ENCODE data around the gene SMIM41.

SMIM41 gene

DNA sequence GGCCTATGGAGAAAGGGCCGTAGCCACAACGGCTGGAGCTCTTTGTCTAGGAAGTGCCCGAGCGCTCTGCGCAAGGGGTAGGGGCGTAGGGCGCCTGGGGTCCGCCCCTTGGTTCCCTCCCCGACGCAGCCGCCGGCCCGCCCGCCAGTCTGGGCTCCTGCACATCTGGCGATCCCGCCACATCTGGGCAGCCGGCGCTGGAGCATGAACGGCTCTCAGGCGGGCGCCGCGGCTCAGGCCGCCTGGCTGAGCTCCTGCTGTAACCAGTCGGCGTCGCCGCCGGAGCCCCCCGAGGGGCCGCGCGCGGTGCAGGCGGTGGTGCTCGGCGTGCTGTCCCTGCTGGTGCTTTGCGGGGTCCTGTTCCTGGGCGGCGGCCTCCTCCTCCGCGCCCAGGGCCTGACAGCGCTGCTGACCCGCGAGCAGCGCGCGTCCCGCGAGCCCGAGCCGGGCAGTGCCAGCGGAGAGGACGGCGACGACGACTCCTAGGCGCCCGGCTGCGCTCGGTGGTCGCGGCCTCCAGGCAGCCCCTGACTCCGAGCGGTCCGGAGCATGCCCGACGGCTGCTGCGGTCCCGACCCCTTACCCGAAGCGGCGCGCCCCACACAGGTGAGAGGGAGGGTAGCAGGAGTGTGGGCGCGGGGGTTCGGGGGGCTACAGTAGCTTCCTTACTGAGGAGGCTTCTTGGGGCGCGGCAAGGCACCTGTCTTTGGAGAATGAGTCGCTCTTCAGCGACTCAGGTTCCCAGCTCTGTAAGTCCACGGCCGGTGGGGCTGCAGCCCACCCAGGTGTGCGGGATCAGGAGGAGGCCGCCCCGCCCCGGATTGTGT lies at the start of gene SMIM41:
SMIM41 (plus strand) TSS at position 129 of the 827 bp plus-strand sequence; CDS start at position 205, 76 bp downstream.
- FAIRE-seq, result no peak

GRCh38 chr12:52032446-52032803 lies 47.1 kb upstream of the SMIM41 start:
- FAIRE-seq, result no peak

DNA sequence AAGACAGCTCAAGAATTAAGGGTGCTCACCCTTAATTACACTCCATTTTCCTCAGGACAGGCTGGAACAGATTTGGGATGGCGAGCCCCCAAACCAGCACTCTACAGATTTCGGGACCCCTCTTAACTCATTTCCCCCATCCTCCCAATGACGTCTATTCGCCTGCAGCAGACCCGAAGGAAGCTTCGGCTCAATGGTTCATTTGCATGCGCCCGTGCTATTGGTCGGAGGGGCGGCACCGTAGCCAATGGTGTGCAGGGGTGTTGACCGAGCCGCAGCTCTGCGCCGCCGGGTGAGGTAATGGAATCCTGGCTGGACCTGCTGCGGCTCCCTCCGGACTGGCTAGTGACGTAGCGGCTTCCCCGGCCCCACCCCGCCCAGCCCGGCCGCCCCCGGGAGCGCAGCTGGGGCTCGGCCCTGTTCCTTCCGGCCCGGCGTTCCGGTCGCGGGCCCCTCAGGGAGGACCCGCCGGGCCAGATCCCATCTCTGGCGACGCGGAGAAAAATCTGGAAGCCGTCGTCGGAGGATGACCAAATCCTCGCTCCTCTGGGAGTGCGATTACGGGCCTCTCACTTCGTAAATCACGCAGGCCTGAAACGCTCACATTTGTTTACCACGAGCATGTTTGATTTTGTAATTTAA lies 46.6 kb upstream of the SMIM41 start:
- peak; percentile 41 for FAIRE-seq

GRCh38 chr12:52033446-52034140 lies 45.9 kb upstream of the SMIM41 start:
- no peak for FAIRE-seq

- no peak for FAIRE-seq
Measured at GRCh38 chr12:52035190-52035589, 44.3 kb upstream of the SMIM41 start.

DNA sequence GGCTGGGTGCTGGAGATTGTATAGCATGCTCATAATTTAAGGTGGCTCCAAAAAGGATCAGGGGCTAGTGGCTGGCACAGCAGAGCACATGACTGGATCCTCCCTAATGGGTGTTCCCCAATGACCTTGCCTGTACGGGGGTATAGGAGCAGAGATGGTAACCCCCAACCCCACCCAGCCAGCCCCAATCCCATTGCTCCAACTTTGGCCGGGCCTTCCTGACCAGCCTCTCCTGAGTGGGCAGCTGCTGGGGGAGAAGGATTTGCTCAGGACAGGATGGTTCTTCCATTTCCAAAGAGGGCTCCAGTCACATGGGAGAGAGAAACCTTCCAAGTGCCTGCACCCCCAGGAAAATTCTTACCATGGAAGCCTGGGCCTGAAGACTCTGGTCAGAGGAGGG lies 43.6 kb upstream of the SMIM41 start:
- FAIRE-seq, result no peak

- no peak for FAIRE-seq
Measured at GRCh38 chr12:52036587-52037171, 42.8 kb upstream of the SMIM41 start.

- FAIRE-seq, result no peak
Measured at GRCh38 chr12:52037248-52037861, 42.1 kb upstream of the SMIM41 start.

DNA sequence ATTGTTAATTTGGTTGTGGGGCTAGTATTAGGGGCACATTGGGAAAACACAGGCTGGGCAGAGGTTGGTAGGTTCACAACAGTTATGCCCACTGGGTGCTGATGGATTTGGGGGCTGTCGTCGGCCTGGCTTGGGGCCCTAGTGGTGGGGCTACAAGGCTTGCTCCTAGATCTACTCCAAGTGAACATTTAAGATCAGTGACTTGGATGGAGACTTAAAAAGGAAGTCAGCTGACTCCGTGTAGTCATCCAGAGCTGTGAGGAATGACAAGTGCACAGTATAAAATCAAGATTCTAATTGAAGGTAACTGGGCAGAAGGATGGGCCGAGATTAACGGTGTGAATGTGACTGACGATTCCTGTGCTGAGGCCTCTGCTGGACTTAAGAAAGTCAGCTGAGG lies 41.1 kb upstream of the SMIM41 start:
- no peak for FAIRE-seq

DNA sequence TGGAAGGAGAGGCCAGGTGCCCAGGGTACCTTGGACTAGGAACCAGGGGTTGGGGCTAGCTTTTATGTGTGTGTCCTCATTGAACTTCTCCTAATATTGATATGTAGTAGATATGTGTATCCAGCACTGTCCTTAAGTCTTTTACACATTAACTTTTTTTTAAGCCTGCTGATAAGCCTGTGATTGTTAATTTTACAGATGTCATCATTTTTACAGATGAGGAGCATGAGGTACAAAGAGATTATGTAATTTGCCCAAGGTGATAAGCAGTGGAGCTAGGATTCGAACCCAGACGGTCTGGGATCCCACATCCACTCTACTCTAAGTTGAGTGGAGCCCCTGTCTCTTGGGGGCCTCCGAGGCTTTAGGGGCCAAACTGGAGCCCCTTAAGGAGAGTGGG lies 38.5 kb upstream of the SMIM41 start:
- FAIRE-seq, result no peak

DNA sequence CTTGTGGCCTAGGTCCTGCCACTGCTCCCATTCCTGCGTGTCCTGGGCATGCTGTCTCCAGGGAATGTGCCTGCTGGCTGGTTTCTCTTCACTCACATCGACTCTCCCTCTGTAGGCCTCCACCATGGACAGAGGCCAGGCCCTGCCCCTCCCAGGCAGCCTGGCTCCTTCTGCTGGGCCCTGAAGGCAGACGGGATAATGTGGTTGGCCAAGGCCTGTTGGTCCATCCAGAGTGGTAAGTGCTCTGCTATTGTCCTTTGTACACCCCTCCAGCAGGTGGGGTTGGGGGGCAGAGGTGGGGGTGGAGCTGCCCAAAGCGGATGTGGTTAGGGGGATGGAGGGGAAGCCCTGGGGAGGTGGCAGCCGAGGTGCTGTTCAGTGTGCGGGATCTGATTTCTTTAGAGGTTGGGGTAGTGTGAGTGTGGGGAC lies 37.8 kb upstream of the SMIM41 start:
- no peak for FAIRE-seq

GRCh38 chr12:52042706-52043385 lies 36.7 kb upstream of the SMIM41 start:
- FAIRE-seq, result no peak

GRCh38 chr12:52043386-52044212 lies 35.9 kb upstream of the SMIM41 start:
- no peak for FAIRE-seq

DNA sequence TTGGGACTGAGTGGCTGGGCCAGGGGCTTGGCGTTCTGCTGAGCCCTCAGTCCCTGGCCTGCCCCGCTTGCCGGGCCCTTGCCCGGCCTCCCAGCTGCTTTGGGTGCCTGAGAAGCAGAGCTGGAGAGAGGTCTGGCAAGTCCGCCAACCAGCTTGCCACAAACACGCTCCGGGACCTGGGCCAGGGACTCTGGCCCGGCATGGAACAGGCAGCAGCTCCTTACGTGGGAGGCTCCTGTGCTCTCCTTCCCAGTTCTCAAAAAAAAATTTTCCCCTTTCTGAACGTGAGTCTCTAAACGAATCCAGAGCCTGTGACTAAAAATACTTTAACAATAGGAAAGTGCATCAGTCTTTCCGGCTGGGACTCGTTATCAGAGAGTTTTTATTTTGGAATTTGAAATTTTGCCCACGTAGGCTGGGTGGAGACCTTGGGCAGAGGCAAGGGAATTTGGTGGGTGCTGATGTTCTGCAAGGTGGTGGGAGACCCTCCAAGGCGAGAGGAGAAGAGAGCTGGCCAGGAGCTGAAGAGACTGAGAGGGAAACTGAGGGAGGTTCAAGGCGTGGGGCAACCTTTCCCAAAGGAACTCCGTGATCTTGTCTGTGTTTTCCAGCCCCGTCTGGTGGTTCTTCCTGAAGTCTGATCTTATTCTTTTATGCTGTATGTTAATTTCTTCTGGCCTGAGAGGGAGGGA lies 35.1 kb upstream of the SMIM41 start:
- FAIRE-seq, result no peak

- FAIRE-seq, result no peak
Measured at GRCh38 chr12:52045794-52046199, 33.7 kb upstream of the SMIM41 start.

GRCh38 chr12:52046859-52047258 lies 32.6 kb upstream of the SMIM41 start:
- no peak for FAIRE-seq

DNA sequence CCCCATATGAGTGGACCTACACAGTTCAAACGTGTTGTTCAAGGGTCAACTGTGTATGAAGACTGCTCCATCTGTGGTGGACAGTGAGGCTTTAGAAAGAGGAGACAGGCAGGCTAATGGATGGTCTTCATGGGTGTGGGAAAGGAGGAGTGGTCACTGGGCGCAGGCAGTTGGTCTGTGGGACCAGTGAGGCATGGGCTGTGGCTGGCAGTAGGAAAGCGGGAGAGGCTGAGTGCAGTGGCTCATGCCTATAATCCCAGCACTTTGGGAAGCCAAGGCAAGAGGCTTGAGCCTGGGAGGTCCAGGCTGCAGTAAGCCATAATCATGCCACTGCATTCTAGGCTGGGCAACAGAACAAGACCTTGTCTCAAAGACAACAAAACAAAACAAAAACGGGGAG lies 30.2 kb upstream of the SMIM41 start:
- FAIRE-seq, result no peak

DNA sequence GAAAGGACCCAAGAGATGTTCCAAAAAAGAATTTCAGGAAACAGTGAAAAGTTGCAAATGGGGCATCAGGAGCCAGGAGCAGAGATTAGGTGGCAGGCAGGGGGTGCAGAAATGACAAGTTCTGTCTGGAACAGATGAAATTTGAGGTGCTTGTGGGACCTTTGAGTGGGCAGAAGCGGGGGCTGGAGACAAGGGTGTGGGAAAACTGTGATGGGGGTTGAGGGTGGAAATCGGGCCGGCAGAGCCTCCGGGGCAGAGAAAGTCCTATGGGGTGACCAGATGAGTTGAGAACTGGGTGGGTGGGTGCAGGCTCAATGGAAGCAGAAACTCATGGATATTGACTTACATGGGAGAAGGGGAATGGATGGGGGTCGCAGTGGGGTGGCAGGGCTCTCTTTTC lies 29.8 kb upstream of the SMIM41 start:
- no peak for FAIRE-seq

DNA sequence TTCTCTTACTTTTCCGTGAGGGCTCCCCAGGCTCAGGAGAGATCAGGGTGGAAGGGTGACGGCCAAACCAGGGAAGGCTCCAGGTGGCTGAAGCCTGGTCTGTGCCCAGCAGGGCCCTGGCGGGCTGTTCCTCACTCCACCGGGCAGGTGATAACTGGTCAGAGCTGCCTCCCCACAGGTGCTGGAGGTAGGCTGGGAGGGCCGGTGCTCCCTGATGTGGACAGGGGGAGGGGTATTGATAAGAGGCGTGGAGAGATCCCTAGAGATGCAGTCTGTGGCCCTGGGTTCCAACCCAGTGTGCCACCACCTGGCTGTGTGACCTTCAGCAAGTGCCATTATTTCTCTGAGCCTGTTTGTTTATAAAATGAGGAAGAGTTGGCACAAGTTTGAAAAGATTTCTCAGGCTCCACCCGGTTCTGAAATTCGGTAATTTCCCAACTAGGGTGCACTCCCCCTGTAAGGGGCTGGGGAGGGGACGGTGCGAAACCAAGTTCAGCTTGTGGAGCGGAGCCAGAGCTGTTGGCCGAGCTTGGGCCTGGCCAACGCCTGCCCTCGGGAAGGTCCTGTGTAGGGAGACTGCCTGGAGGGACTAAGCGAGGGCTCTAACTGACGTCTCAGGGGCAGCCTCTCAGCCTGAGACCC lies 29.3 kb upstream of the SMIM41 start:
- no peak for FAIRE-seq
